Measurements from ENCODE around the gene TRIM38.

DNA sequence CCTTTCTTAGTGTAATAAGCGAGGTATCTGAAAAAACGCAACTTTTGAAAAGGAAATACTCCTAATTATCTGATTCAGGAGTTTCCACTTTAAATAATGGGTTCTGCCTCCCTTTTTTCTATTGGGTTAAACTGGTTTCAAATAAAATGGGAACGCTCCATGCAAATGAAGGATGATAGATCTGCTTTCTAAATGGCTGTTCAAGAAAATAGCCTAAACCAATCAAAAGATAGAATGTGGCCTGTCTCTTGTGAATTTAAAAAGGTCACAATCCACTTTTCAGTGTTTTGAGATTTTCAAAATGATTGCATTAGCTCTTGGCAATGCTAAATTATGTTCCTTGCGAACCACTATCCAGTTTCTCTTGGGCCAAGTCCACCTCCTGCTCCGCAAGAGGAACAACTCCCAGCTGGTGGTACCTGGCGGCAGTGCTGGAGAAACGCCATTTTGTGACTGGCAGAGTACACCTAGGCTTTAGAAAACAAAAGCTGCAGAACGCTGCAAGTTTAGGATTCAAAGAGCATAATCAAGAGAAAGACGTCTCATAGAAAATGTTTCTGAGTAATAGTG, 56.7 kb downstream of the TRIM38 start:
- TF ChIP-seq, protein P1, sequence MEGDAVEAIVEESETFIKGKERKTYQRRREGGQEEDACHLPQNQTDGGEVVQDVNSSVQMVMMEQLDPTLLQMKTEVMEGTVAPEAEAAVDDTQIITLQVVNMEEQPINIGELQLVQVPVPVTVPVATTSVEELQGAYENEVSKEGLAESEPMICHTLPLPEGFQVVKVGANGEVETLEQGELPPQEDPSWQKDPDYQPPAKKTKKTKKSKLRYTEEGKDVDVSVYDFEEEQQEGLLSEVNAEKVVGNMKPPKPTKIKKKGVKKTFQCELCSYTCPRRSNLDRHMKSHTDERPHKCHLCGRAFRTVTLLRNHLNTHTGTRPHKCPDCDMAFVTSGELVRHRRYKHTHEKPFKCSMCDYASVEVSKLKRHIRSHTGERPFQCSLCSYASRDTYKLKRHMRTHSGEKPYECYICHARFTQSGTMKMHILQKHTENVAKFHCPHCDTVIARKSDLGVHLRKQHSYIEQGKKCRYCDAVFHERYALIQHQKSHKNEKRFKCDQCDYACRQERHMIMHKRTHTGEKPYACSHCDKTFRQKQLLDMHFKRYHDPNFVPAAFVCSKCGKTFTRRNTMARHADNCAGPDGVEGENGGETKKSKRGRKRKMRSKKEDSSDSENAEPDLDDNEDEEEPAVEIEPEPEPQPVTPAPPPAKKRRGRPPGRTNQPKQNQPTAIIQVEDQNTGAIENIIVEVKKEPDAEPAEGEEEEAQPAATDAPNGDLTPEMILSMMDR (IDR thresholded peaks at IDR 0.05; ENCODE audit: low read length), result no peak
- no peak for TF ChIP-seq EZH2 (IDR thresholded peaks at IDR 0.05; ENCODE audit: borderline replicate concordance, low read length)
